HG03439 (cell line): ENCODE data around the gene MCHR1.
"Not testable (repeated sequence)": the region's sequence is repeated elsewhere in the genome, so short reads cannot be mapped to it uniquely, and the experiment has no call there.

Experiments used
- ATAC-seq: cut with Tn5 transposase; IDR thresholded peaks from one replicate; pipeline ENCODE4 v1.9.1; 2021; ENCODE audit warnings: mild to moderate bottlenecking, moderate library complexity; ENCODE audit not compliant: unreplicated experiment

The MCHR1 gene

GRCh38 chr22:40687706-40688105, 8.4 kb downstream of the MCHR1 start:
- no peak for ATAC-seq

GRCh38 chr22:40690370-40690769, 11.1 kb downstream of the MCHR1 start:
- ATAC-seq, result no peak

- ATAC-seq, result no peak
These were observed 12.2 kb downstream of the MCHR1 start for GRCh38 chr22:40691532-40691931.

GRCh38 chr22:40694411-40694810, 15.1 kb downstream of the MCHR1 start:
- ATAC-seq, result no peak

- ATAC-seq, result no peak
These were observed 22.0 kb downstream of the MCHR1 start for GRCh38 chr22:40701274-40701673.

GRCh38 chr22:40703174-40703573, 23.9 kb downstream of the MCHR1 start:
- ATAC-seq, result no peak

GRCh38 chr22:40703736-40704135, 24.5 kb downstream of the MCHR1 start:
- ATAC-seq, result no peak

GRCh38 chr22:40705918-40706682, 26.8 kb downstream of the MCHR1 start:
- ATAC-seq, result no peak

DNA sequence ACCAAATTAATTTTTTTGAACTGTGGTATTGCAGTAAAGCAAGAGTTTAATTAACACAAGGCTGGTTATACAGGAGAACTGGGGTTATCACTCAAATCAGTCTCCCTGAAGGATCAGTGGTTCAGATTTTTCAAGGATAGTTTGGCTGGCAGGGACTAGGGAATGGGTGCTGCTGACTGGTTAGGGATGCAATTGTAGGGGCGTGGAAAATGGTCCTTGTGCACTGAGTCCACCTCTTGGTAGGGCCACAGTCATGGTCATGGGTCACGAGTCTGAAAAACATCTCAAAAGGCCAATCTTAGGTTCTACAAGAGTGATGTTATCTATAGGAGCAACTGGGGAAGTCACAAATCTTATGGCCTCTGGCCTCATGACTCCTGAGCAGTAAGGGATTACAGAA, 27.9 kb downstream of the MCHR1 start:
- no peak for ATAC-seq

GRCh38 chr22:40708177-40708576, 28.9 kb downstream of the MCHR1 start:
- ATAC-seq, result no peak

GRCh38 chr22:40709752-40710413, 30.6 kb downstream of the MCHR1 start:
- no peak for ATAC-seq

GRCh38 chr22:40712311-40712710, 33.0 kb downstream of the MCHR1 start:
- no peak for ATAC-seq

DNA sequence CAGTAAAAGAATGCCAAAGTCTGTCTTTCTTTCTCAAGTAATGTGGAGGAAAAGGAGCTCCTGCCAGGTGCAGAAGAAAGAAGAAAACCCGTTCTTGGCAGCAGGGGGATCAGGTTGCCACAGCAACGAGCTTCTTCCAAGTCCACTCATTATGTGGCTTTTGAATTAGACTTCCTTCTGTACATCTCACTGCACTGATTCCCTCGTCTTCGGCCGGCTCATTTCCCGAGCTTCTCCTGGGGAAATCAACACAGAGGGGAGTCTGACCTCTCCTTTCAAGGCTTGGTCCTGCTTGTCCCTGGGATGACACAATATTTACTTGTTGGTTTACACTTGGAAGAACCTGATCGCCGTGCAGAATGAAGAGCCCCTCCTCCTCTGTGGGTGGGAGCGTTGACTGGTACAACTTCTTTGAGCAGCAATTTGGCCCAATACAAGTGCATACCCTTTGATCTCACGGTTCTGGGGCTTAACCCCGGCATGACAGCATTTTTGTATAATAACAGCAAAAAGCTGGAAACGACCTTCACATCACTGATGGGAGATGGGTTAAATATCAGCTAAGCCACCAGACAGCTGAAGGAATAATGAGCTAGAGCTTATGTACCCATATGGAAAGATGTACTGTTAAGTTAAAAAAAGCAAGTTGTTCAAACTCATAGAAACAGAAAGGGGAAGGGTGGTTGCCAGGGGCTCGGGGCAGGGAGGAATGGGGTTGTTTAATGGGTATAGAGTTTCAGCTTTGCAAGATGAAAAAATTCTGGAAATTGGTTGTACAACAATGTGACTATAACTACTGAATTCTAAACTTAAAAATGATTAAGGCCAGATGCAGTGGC, 35.4 kb downstream of the MCHR1 start:
- no peak for ATAC-seq

GRCh38 chr22:40716116-40716515, 36.8 kb downstream of the MCHR1 start:
- no peak for ATAC-seq

- ATAC-seq, result not testable (repeated sequence)
These were observed 38.4 kb downstream of the MCHR1 start for GRCh38 chr22:40717657-40718056.

DNA sequence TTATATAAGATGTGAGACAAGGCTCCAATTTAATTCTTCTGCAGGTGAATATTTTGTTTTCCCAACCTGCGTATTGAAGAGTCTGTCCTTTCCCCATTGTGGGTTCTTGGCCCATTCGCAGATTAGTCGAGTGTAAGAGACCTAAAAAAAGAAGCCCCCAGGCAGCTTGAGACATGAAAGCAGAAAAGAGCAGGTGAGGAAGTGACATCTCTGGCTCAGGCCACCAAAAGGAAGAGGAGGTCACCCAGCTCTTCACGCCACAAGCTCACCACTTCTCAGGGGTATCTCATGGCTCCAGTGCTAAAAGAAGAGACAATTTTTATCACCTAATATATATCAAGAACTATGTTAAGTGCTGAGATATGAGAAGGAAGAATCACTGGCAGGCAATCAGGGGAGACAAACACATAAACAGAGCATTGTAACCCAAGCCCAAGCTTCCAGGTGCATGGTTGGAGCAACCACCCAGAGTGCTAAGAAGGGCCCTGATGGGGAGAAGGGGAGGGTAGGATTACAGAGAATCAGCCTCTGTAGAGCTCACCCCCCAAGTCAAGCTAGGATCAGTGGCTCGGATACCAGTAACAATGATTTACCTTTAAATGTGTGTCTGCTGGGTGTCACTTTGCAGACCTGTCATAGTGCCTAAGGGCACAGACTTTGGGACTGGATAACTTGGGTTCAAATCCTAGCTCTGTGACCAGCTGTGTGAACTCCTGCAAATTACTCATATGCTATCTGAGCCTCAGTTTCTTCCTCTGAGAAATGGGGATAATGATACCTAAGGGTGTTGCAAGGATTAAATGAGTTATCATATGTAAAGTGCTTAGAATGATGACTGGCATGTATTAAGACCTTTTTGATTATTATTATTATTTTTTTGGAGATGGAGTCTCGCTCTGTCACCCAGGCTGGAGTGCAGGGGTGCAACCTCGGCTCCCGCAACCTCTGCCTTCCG, 39.2 kb downstream of the MCHR1 start:
- no peak for ATAC-seq

- no peak for ATAC-seq
These were observed 40.3 kb downstream of the MCHR1 start for GRCh38 chr22:40719599-40719998.

DNA sequence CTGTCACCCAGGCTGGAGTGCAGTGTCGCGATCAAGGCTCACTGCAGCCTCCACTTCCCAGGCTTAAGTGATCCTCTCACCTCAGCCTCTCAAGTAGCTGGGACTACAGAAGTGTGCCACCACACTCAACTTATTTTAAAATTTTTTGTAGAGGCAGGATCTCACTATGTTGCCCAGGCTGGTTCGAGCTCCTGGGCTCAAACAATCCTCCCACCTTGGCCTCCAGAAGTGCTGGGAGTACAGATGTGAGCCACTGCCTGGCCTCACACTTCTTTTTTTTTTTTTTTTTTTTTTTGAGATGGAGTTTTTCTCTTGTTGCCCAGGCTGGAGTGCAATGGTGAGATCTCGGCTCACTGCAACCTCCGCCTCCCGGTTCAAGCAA, 40.9 kb downstream of the MCHR1 start:
- not testable (repeated sequence) for ATAC-seq

GRCh38 chr22:40720538-40721256, 41.4 kb downstream of the MCHR1 start:
- no peak for ATAC-seq

- ATAC-seq, result no peak
These were observed 42.0 kb downstream of the MCHR1 start for GRCh38 chr22:40721266-40721665.
